Stimulated activated CD4-positive, alpha-beta T cell treated with anti-CD3 and anti-CD28 coated beads, Interleukin-4, amount 100 ng/mL, for 24 hours (primary cell): Measurements from ENCODE around the gene C5orf47.

Experiments
- DNase-seq: peaks from one replicate; pipeline ENCODE4 v3.0.0-alpha.2; 2020

The C5orf47 gene

DNA sequence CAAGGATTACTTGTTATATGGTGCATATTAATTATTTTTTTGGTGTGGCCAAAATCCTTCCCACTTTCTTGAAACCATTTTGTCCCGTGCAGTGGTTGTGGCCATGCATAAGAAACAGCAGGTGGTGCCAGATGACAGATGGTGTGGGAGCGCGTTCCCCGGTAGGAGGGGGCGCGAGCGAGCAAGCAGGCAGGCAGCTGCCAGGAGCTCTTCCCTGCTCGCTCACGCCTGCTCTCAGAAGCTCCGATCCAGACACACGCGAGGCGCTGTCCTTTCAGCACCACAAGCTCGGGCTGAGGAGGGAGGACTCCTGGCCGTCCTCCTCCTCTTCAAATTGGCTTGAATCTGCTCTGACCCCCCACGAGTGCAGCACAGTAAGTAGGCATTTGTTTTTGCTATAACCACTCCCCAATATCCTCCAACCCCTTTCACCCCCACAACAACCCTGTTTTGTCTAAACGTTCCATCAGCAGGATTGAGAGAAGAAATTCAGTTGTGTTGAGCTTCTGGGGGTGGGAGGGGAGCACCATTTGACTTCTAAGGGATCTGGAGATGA is 56.6 kb downstream of the C5orf47 start, which contains the start of gene NSG2:
Gene NSG2, plus strand, starts transcription at position 237 of the 556 bp plus-strand sequence. CDS start 1,050 bp downstream, outside the sequence.
- DNase-seq: no peak

- no peak for DNase-seq
Observed at GRCh38 chr5:174046558-174046957, 57.6 kb downstream of the C5orf47 start.

DNA sequence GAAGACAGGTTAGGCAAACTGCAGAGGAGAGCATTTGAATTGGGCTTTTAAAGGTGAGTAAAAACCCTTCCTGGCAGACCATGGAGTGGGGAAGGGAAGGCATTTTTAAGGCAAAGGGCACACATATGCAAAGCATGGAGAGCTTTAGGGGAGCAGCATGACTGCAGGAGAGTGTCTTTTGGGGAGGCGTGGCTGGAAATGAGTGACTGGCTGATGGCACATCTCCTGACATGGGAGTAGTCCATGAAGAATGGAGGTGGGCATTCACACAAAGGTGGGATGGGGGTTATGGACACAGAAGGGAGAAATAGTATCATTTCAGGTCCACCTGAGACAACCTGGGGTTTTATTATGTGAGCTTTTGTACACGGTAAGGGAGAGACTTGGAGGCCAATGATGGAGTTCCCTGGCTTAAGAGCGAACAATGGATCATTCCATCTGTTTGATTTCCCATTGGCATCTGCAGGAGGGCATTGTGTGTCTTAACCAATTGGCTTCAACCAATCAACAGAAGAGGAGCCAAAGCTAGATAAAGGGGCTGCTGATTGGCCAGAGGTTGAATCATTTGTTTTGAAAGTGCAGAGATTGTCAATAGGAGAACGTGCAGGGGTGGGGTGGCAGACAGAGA is 58.6 kb downstream of the C5orf47 start:
- no peak for DNase-seq

DNA sequence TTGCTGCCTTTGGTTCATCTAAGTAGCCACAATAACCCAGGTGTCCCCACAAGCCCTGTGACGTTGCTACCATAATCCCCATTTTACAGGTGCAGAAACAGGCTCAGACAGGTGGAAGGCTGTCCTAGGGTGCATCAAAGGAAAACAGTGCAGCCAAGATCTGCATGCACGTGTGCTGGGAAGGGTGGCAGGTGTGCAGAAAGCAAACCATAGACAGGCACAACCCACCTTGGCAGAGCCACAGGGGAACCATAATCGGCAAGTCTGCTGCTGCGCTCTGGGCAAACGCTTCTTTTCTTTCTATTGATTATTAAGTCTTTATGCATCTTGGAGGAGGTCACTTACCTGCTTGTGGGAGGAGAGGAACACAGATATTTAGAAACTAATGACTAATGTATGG is 63.7 kb downstream of the C5orf47 start:
- no peak for DNase-seq

- no peak for DNase-seq
Observed at GRCh38 chr5:174053905-174054304, 64.9 kb downstream of the C5orf47 start.
